ENCODE results near the gene AFF4. TPM values are rescaled to one million over a fixed set of nuclear protein-coding genes. Genes with fewer than 3 reads are reported as not detected.
"Not testable (repeated sequence)": the region's sequence is repeated elsewhere in the genome, so short reads cannot be mapped to it uniquely, and the experiment has no call there.

The AFF4 gene
- total RNA-seq, 2 experiments from 2014 or later, result 97.9 to 103 TPM

DNA sequence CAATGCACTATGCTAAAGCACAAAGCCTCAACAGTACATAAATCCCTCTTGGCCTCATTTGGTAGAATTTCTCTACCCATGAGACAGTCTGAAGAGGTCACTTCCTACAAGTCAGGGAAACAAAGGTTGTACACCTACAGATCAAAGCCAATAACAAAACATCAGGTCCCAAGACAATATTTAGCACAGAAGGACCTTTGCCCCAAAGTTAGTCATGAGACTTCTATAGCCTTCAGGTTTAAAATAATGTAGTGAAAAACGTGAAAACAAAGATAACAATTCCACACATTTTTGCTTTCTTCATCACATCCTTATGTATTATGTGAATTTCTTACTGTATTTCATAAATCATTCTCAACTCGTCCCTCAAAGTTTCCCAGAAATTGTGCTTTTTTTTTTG lies 15.8 kb downstream of the AFF4 start:
- Histone ChIP-seq H3K27ac (ENCODE audit: low read depth in 1 of 2, low read length in 2 of 2) (no peak overlapping the region), H3K27me3 (ENCODE audit: control insufficient read depth in 1 of 2, insufficient read depth in 2 of 2, low read length in 2 of 2) (no peaks in the 10 kb centered on the region), H3K9me3 (ENCODE audit: control insufficient read depth in 1 of 2, insufficient read depth in 1 of 2, low read length in 2 of 2) (no peaks in the 10 kb centered on the region), H3K4me1 (ENCODE audit: insufficient read depth, low read length) (peaks cover 31% of the 10 kb centered on the region), H3K4me3 (ENCODE audit: low read length) (no peak overlapping the region), H3K36me3 (ENCODE audit: insufficient read depth, low read length) (peaks cover 7% of the 10 kb centered on the region)
- Mint-ChIP-seq H3K4me1 (ENCODE audit: low read depth) (peaks cover 64% of the 10 kb centered on the region), H3K27me3 (no peaks in the 10 kb centered on the region), H3K4me3 (no peak overlapping the region), H3K27ac (no peak overlapping the region), H3K36me3 (ENCODE audit: low read depth) (peaks cover 39% of the 10 kb centered on the region), H3K9me3 (no peaks in the 10 kb centered on the region)
- intact Hi-C loops (cut with DNase I, micrococcal nuclease), result no loop called here
- ChIA-PET POLR2A (no interaction called here), CTCF (no interaction called here)
- TF ChIP-seq, protein P1, sequence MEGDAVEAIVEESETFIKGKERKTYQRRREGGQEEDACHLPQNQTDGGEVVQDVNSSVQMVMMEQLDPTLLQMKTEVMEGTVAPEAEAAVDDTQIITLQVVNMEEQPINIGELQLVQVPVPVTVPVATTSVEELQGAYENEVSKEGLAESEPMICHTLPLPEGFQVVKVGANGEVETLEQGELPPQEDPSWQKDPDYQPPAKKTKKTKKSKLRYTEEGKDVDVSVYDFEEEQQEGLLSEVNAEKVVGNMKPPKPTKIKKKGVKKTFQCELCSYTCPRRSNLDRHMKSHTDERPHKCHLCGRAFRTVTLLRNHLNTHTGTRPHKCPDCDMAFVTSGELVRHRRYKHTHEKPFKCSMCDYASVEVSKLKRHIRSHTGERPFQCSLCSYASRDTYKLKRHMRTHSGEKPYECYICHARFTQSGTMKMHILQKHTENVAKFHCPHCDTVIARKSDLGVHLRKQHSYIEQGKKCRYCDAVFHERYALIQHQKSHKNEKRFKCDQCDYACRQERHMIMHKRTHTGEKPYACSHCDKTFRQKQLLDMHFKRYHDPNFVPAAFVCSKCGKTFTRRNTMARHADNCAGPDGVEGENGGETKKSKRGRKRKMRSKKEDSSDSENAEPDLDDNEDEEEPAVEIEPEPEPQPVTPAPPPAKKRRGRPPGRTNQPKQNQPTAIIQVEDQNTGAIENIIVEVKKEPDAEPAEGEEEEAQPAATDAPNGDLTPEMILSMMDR (IDR thresholded peaks at IDR 0.05), result no peak
- ATAC-seq (ENCODE audit: poor library complexity) (no peak), DNase-seq (no peak)

DNA sequence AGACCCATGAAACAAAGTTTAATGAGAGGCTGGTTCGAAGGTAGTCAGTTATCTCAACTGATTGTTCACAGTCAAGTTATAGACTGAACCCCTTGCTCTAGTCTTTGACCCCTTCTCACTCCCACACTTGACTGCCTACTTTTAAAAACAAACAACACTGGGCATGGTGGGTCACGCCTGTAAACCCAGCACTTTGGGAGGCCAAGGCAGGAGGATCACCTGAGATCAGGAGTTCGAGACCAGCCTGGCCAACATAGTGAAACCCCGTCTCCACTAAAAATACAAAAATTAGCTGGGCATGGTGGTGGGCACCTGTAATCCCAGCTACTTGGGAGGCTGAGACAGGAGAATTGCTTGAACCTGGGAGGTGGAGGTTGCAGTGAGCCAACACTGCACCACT lies 18.1 kb downstream of the AFF4 start:
- H3K4me3 Mint-ChIP-seq; H3K4me3 ChIP-seq (ENCODE audit: low read length); POLR2A ChIA-PET; H3K9me3 Mint-ChIP-seq; H3K27ac Mint-ChIP-seq; intact Hi-C loops (cut with DNase I, micrococcal nuclease); CTCF ChIA-PET; H3K27me3 ChIP-seq (ENCODE audit: control insufficient read depth in 1 of 2, insufficient read depth in 2 of 2, low read length in 2 of 2); ATAC-seq (ENCODE audit: poor library complexity); H3K27ac ChIP-seq (ENCODE audit: low read depth in 1 of 2, low read length in 2 of 2); DNase-seq; H3K27me3 Mint-ChIP-seq; H3K9me3 ChIP-seq (ENCODE audit: control insufficient read depth in 1 of 2, insufficient read depth in 1 of 2, low read length in 2 of 2): not testable (repeated sequence)
- H3K36me3 Mint-ChIP-seq (ENCODE audit: low read depth), result peaks cover 26% of the 10 kb centered on the region
- peaks cover 49% of the 10 kb centered on the region for H3K4me1 Mint-ChIP-seq (ENCODE audit: low read depth)
- H3K4me1 ChIP-seq (ENCODE audit: insufficient read depth, low read length), result peaks cover 36% of the 10 kb centered on the region
- peaks cover 14% of the 10 kb centered on the region for H3K36me3 ChIP-seq (ENCODE audit: insufficient read depth, low read length)

DNA sequence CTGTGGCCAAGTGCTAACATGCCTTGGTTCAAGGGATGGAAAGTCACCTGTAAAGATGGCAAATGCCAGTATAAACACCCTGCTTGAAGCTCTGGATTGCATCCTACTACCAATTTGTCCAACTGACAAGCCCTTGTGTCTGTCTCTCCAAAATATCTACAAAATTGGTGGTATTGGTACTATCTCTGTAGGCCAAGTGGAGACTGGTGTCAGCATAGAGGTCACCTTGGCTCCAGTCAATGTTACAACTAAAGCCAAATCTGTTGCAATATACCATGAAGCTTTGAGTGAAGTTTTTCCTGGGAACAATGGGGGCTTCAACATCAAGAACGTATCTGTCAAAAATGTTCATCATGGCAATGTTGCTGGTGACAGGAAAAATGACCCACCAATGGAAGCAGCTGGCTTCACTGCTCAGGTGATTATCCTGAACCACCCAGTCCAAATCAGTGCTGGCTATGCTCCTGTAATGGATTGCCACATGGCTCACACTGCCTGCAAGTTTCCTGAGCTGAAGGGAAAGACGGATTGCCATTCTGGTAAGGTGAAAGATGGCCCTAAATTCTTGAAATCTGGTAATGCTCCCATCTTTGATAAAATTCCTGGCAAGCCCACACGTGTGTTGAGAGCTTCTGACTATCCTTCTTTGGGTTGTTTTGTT lies 19.9 kb downstream of the AFF4 start:
- H3K4me1 ChIP-seq (ENCODE audit: insufficient read depth, low read length), result peaks cover 28% of the 10 kb centered on the region
- H3K27ac ChIP-seq (ENCODE audit: low read depth in 1 of 2, low read length in 2 of 2), result no peak overlapping the region
- H3K4me3 Mint-ChIP-seq, result no peak overlapping the region
- no peak overlapping the region for H3K4me3 ChIP-seq (ENCODE audit: low read length)
- H3K9me3 ChIP-seq (ENCODE audit: control insufficient read depth in 1 of 2, insufficient read depth in 1 of 2, low read length in 2 of 2), result no peaks in the 10 kb centered on the region
- peaks cover 14% of the 10 kb centered on the region for H3K36me3 ChIP-seq (ENCODE audit: insufficient read depth, low read length)
- CTCF ChIA-PET, result no interaction called here
- no peak overlapping the region for H3K27ac Mint-ChIP-seq
- H3K9me3 Mint-ChIP-seq, result no peaks in the 10 kb centered on the region
- intact Hi-C loops (cut with DNase I, micrococcal nuclease), result no loop called here
- TF ChIP-seq, protein P1 (IDR thresholded peaks at IDR 0.05), result no peak
- ATAC-seq (ENCODE audit: poor library complexity) (no peak), DNase-seq (no peak)
- peaks cover 48% of the 10 kb centered on the region for H3K4me1 Mint-ChIP-seq (ENCODE audit: low read depth)
- POLR2A ChIA-PET, result no interaction called here
- no peaks in the 10 kb centered on the region for H3K27me3 Mint-ChIP-seq
- peaks cover 19% of the 10 kb centered on the region for H3K36me3 Mint-ChIP-seq (ENCODE audit: low read depth)
- no peaks in the 10 kb centered on the region for H3K27me3 ChIP-seq (ENCODE audit: control insufficient read depth in 1 of 2, insufficient read depth in 2 of 2, low read length in 2 of 2)

DNA sequence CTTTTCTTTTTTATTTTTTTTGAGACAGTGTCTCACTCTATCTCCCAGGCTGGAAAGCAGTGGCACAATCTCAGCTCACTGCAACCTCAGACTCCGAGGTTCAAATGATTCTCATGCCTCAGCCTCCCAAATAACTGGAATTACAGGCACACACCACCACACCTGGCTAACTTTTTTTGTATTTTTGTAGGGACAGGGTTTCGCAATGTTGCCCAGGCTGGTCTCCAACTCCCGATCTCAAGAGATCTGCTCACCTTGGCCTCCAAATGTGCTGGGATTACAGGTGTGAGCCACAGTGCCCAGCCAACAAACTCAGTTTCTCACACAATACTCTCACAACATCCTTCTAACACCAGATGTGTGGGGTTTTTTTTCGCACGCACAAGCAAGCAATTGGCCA lies 22.1 kb downstream of the AFF4 start:
- intact Hi-C loops (cut with DNase I, micrococcal nuclease), result no loop called here
- Histone ChIP-seq H3K36me3 (ENCODE audit: insufficient read depth, low read length) (peaks cover 19% of the 10 kb centered on the region), H3K4me1 (ENCODE audit: insufficient read depth, low read length) (peaks cover 24% of the 10 kb centered on the region), H3K4me3 (ENCODE audit: low read length) (no peak overlapping the region), H3K27ac (ENCODE audit: low read depth in 1 of 2, low read length in 2 of 2) (no peak overlapping the region), H3K9me3 (ENCODE audit: control insufficient read depth in 1 of 2, insufficient read depth in 1 of 2, low read length in 2 of 2) (no peaks in the 10 kb centered on the region), H3K27me3 (ENCODE audit: control insufficient read depth in 1 of 2, insufficient read depth in 2 of 2, low read length in 2 of 2) (no peaks in the 10 kb centered on the region)
- ATAC-seq (ENCODE audit: poor library complexity), result no peak
- Mint-ChIP-seq H3K36me3 (ENCODE audit: low read depth) (peaks cover 34% of the 10 kb centered on the region), H3K27ac (no peak overlapping the region), H3K4me1 (ENCODE audit: low read depth) (peaks cover 38% of the 10 kb centered on the region), H3K4me3 (no peak overlapping the region), H3K9me3 (no peaks in the 10 kb centered on the region), H3K27me3 (no peaks in the 10 kb centered on the region)
- DNase-seq, result no peak
- CTCF ChIA-PET, result no interaction called here
- TF ChIP-seq, protein P1 (IDR thresholded peaks at IDR 0.05), result no peak
- POLR2A ChIA-PET, result interaction anchor here (2.5 kb wide), 1 partner anchor 22 kb away, joined by 9 read pairs; the partner anchor contains the start of gene AFF4

Data from CD4-positive, alpha-beta T cell (primary cell).